ENCODE results near the gene MTIF3. TPM values are rescaled to one million over a fixed set of nuclear protein-coding genes. Genes with fewer than 3 reads are reported as not detected.
"Not testable (repeated sequence)": the region's sequence is repeated elsewhere in the genome, so short reads cannot be mapped to it uniquely, and the experiment has no call there.

The MTIF3 gene
- total RNA-seq, 1 experiment from 2014 or later: 63.1 TPM

- no peak for DNase-seq (ENCODE audit: low read depth)
Observed at GRCh38 chr13:27415116-27415515, 35.2 kb downstream of the MTIF3 start.

GRCh38 chr13:27411341-27411740, 39.0 kb downstream of the MTIF3 start:
- no peak for DNase-seq (ENCODE audit: low read depth)

GRCh38 chr13:27409013-27409412, 41.4 kb downstream of the MTIF3 start:
- no peak for DNase-seq (ENCODE audit: low read depth)

GRCh38 chr13:27408074-27408473, 42.3 kb downstream of the MTIF3 start:
- no peak for DNase-seq (ENCODE audit: low read depth)

- DNase-seq (ENCODE audit: low read depth): peak; percentile 21
Observed at GRCh38 chr13:27406178-27406939, 44.0 kb downstream of the MTIF3 start.

- no peak for DNase-seq (ENCODE audit: low read depth)
Observed at GRCh38 chr13:27405546-27406134, 44.7 kb downstream of the MTIF3 start.

- DNase-seq (ENCODE audit: low read depth): no peak
Observed at GRCh38 chr13:27404680-27405079, 45.7 kb downstream of the MTIF3 start.

GRCh38 chr13:27403727-27404385, 46.5 kb downstream of the MTIF3 start:
- DNase-seq (ENCODE audit: low read depth): no peak

GRCh38 chr13:27403203-27403678, 47.1 kb downstream of the MTIF3 start:
- DNase-seq (ENCODE audit: low read depth): peak; percentile 10

- no peak for DNase-seq (ENCODE audit: low read depth)
Observed at GRCh38 chr13:27401210-27401609, 49.2 kb downstream of the MTIF3 start.

GRCh38 chr13:27400405-27400804, 50.0 kb downstream of the MTIF3 start:
- DNase-seq (ENCODE audit: low read depth): not testable (repeated sequence)

- no peak for DNase-seq (ENCODE audit: low read depth)
Observed at GRCh38 chr13:27398360-27398759, 52.0 kb downstream of the MTIF3 start.

- no peak for DNase-seq (ENCODE audit: low read depth)
Observed at GRCh38 chr13:27396252-27396846, 54.0 kb downstream of the MTIF3 start.

- no peak for DNase-seq (ENCODE audit: low read depth)
Observed at GRCh38 chr13:27395007-27395510, 55.3 kb downstream of the MTIF3 start.

- no peak for DNase-seq (ENCODE audit: low read depth)
Observed at GRCh38 chr13:27393101-27393500, 57.3 kb downstream of the MTIF3 start.

GRCh38 chr13:27391471-27391870, 58.9 kb downstream of the MTIF3 start:
- no peak for DNase-seq (ENCODE audit: low read depth)

GRCh38 chr13:27389891-27390290, 60.5 kb downstream of the MTIF3 start:
- DNase-seq (ENCODE audit: low read depth): no peak

GRCh38 chr13:27388241-27388640, 62.1 kb downstream of the MTIF3 start:
- no peak for DNase-seq (ENCODE audit: low read depth)

Data from Daoy (cell line).